HL-60/S4 (cell line): ENCODE results near the gene APC2.

ENCODE experiments used
- in situ Hi-C: fragments of 300-500 bp; cut with MboI; formaldehyde crosslinking; loops from 2 replicates; pipeline ENCODE4 v1.14.3; 2022; ENCODE audit warnings: low sequenced_read_pairs

Gene APC2

GRCh38 chr19:1445185-1445931 is 4.6 kb upstream of the APC2 start:
- in situ Hi-C loops, result no loop called here

GRCh38 chr19:1445932-1446712 is 3.8 kb upstream of the APC2 start:
- in situ Hi-C loops, result no loop called here

GRCh38 chr19:1446713-1447481 is 3.0 kb upstream of the APC2 start:
- in situ Hi-C loops, result no loop called here

GRCh38 chr19:1447504-1447903 is 2.4 kb upstream of the APC2 start:
- in situ Hi-C loops, result no loop called here

GRCh38 chr19:1447944-1448343 is 2.0 kb upstream of the APC2 start:
- in situ Hi-C loops, result no loop called here

GRCh38 chr19:1450735-1451731 is 1.1 kb downstream of the APC2 start:
- in situ Hi-C loops, result no loop called here

GRCh38 chr19:1451916-1452801 is 2.2 kb downstream of the APC2 start:
- in situ Hi-C loops, result no loop called here

- in situ Hi-C loops, result no loop called here
These were observed 3.0 kb downstream of the APC2 start for GRCh38 chr19:1452802-1453524.

GRCh38 chr19:1453525-1454364 is 3.8 kb downstream of the APC2 start:
- in situ Hi-C loops, result no loop called here

- in situ Hi-C loops, result no loop called here
These were observed 5.0 kb downstream of the APC2 start for GRCh38 chr19:1455002-1455335.

- in situ Hi-C loops, result no loop called here
These were observed 5.6 kb downstream of the APC2 start for GRCh38 chr19:1455336-1456120.

GRCh38 chr19:1456121-1456900 is 6.4 kb downstream of the APC2 start:
- in situ Hi-C loops, result no loop called here

GRCh38 chr19:1457031-1457739 is 7.3 kb downstream of the APC2 start:
- in situ Hi-C loops, result no loop called here

GRCh38 chr19:1457892-1458291 is 8.0 kb downstream of the APC2 start:
- in situ Hi-C loops, result no loop called here

GRCh38 chr19:1459479-1459878 is 9.6 kb downstream of the APC2 start:
- in situ Hi-C loops, result no loop called here
